HG03457 (cell line): Measurements from ENCODE around the gene TMX2.

ENCODE experiments used
- ATAC-seq: cut with Tn5 transposase; IDR thresholded peaks from one replicate; pipeline ENCODE4 v1.9.1; 2021; ENCODE audit warnings: moderate number of reproducible peaks; ENCODE audit not compliant: unreplicated experiment

TMX2 gene

GRCh38 chr11:57763568-57763967 lies 51.2 kb downstream of the TMX2 start:
- no peak for ATAC-seq

- ATAC-seq, result no peak
These were observed 51.6 kb downstream of the TMX2 start for GRCh38 chr11:57764021-57764420.

GRCh38 chr11:57764566-57764965 lies 52.2 kb downstream of the TMX2 start:
- no peak for ATAC-seq

GRCh38 chr11:57764972-57765371 lies 52.6 kb downstream of the TMX2 start:
- no peak for ATAC-seq

- ATAC-seq, result no peak
These were observed 58.4 kb downstream of the TMX2 start for GRCh38 chr11:57770793-57771192.

- no peak for ATAC-seq
These were observed 59.0 kb downstream of the TMX2 start for GRCh38 chr11:57771365-57771764.

- ATAC-seq, result no peak
These were observed 60.2 kb downstream of the TMX2 start for GRCh38 chr11:57772562-57772961.

- no peak for ATAC-seq
These were observed 60.7 kb downstream of the TMX2 start for GRCh38 chr11:57773026-57773598.

GRCh38 chr11:57775491-57775890 lies 63.1 kb downstream of the TMX2 start:
- no peak for ATAC-seq

- ATAC-seq, result no peak
These were observed 63.7 kb downstream of the TMX2 start for GRCh38 chr11:57776031-57776521.

GRCh38 chr11:57776577-57777210 lies 64.3 kb downstream of the TMX2 start:
- no peak for ATAC-seq

- ATAC-seq, result no peak
These were observed 65.5 kb downstream of the TMX2 start for GRCh38 chr11:57777969-57778317.

- ATAC-seq, result no peak
These were observed 66.1 kb downstream of the TMX2 start for GRCh38 chr11:57778318-57779037.

- ATAC-seq, result no peak
These were observed 66.9 kb downstream of the TMX2 start for GRCh38 chr11:57779276-57779675.

- no peak for ATAC-seq
These were observed 69.1 kb downstream of the TMX2 start for GRCh38 chr11:57781529-57781943.

- ATAC-seq, result no peak
These were observed 72.7 kb downstream of the TMX2 start for GRCh38 chr11:57785072-57785471.

- ATAC-seq, result no peak
These were observed 74.0 kb downstream of the TMX2 start for GRCh38 chr11:57786436-57786835.

GRCh38 chr11:57787006-57787604 lies 74.7 kb downstream of the TMX2 start:
- ATAC-seq, result no peak

- no peak for ATAC-seq
These were observed 75.7 kb downstream of the TMX2 start for GRCh38 chr11:57787920-57788702.

GRCh38 chr11:57788703-57789088 lies 76.3 kb downstream of the TMX2 start:
- ATAC-seq, result no peak
